Neural cell (in vitro differentiated cells): Measurements from ENCODE around the gene AGXT2. TPM values are rescaled to one million over a fixed set of nuclear protein-coding genes. Genes with fewer than 3 reads are reported as not detected.

Source experiments
- H2AFZ ChIP-seq: fragments of 200-600, 300-800 bp; sonication (generic), shearing (Covaris generic); 2 replicates; pipeline ENCODE4 v1.6.0; 2014; ENCODE audit warnings: low read depth, mild to moderate bottlenecking, antibody characterized with exemption, low read length, moderate library complexity
- H3F3A ChIP-seq: fragments of 200-600 bp; shearing (Covaris generic); 2 replicates; pipeline ENCODE4 v1.6.1; 2016; ENCODE audit warnings: mild to moderate bottlenecking, moderate library complexity, mixed read lengths, antibody characterized with exemption, low read length; ENCODE audit not compliant: insufficient read depth, poor library complexity, severe bottlenecking
- H3K27ac ChIP-seq: fragments of 200-600, 300-800 bp; sonication (generic), shearing (Covaris generic); 2 replicates; pipeline ENCODE4 v1.5.1; 2014; ENCODE audit warnings: mild to moderate bottlenecking, low read length, moderate library complexity
- H3K27me3 ChIP-seq: fragments of 300-800, 200-600 bp; sonication (generic), shearing (Covaris generic); 2 replicates; pipeline ENCODE4 v1.6.0; 2014; ENCODE audit warnings: mild to moderate bottlenecking, low read depth, low read length, moderate library complexity; ENCODE audit not compliant: insufficient read depth
- H3K36me3 ChIP-seq: fragments of 300-800, 200-600 bp; sonication (generic), shearing (Covaris generic); 2 replicates; pipeline ENCODE4 v1.5.1; 2014; ENCODE audit warnings: mild to moderate bottlenecking, antibody characterized with exemption, low read length, moderate library complexity; ENCODE audit not compliant: insufficient read depth
- H3K4me2 ChIP-seq: fragments of 300-800, 200-600 bp; sonication (generic), shearing (Covaris generic); 2 replicates; pipeline ENCODE4 v1.6.0; 2014; ENCODE audit warnings: mild to moderate bottlenecking, low read length
- H3K4me3 ChIP-seq: fragments of 300-800, 200-600 bp; sonication (generic), shearing (Covaris generic); 2 replicates; pipeline ENCODE4 v1.5.1; 2014; ENCODE audit warnings: mild to moderate bottlenecking, low read length, moderate library complexity
- H3K79me2 ChIP-seq: fragments of 200-600 bp; shearing (Covaris generic); replicated peaks from 2 replicates; pipeline ENCODE4 v1.6.0; 2014; ENCODE audit warnings: mild to moderate bottlenecking, low read length, moderate library complexity; ENCODE audit not compliant: insufficient read depth
- H3K9ac ChIP-seq: fragments of 300-800, 200-600 bp; sonication (generic), shearing (Covaris generic); 2 replicates; pipeline ENCODE4 v1.6.1; 2016; ENCODE audit warnings: mild to moderate bottlenecking, low read length, mixed read lengths
- H3K9me2 ChIP-seq: fragments of 200-600 bp; shearing (Covaris generic); 2 replicates; pipeline ENCODE4 v1.6.1; 2016; ENCODE audit warnings: mild to moderate bottlenecking, low read length, mixed read lengths; ENCODE audit not compliant: insufficient read depth
- H3K9me3 ChIP-seq: fragments of 200-600, 300-800 bp; sonication (generic), shearing (Covaris generic); 2 replicates; pipeline ENCODE4 v1.6.1; 2016; ENCODE audit warnings: mild to moderate bottlenecking, mixed run types, low read length, moderate library complexity, mixed read lengths
- H4K20me1 ChIP-seq: fragments of 200-600 bp; shearing (Covaris generic); 2 replicates; pipeline ENCODE4 v1.6.1; 2016; ENCODE audit warnings: mild to moderate bottlenecking, mixed run types; ENCODE audit not compliant: insufficient read depth
- EP300 ChIP-seq: fragments of 450-650 bp; conservative IDR thresholded peaks from 2 replicates; pipeline ENCODE4 v1.6.1; 2014; ENCODE audit warnings: antibody characterized with exemption, mild to moderate bottlenecking, moderate library complexity; ENCODE audit not compliant: poor library complexity, severe bottlenecking
- EZH2 ChIP-seq: fragments of 200-600, 300-800 bp; shearing (Covaris generic), sonication (generic); IDR thresholded peaks from 2 replicates; pipeline ENCODE4 v1.6.1; 2014; ENCODE audit warnings: antibody characterized with exemption, low read length, borderline replicate concordance, mild to moderate bottlenecking; ENCODE audit not compliant: insufficient read depth, poor library complexity, severe bottlenecking
- MXI1 ChIP-seq: fragments of 450-650 bp; conservative IDR thresholded peaks from 2 replicates; pipeline ENCODE4 v1.6.1; 2014; ENCODE audit warnings: antibody characterized with exemption, mild to moderate bottlenecking; ENCODE audit not compliant: poor library complexity, severe bottlenecking
- POLR2AphosphoS5 ChIP-seq: IDR thresholded peaks from 2 replicates; pipeline ENCODE4 v1.6.1; 2012
- RAD21 ChIP-seq: fragments of 450-650 bp; conservative IDR thresholded peaks from 2 replicates; pipeline ENCODE4 v1.6.1; 2014; ENCODE audit warnings: antibody characterized with exemption, mild to moderate bottlenecking, moderate library complexity
- REST ChIP-seq: IDR thresholded peaks from 2 replicates; pipeline ENCODE4 v1.6.1; 2012; ENCODE audit warnings: borderline replicate concordance
- SMC3 ChIP-seq: fragments of 450-650 bp; conservative IDR thresholded peaks from 2 replicates; pipeline ENCODE4 v1.6.1; 2014; ENCODE audit warnings: antibody characterized with exemption, mild to moderate bottlenecking, moderate library complexity; ENCODE audit not compliant: poor library complexity
- TAF1 ChIP-seq: IDR thresholded peaks from 2 replicates; pipeline ENCODE4 v1.6.1; 2012; ENCODE audit warnings: low read depth
- polyA plus RNA-seq: library from polyadenylated mRNA; depleted of rRNA; stranded (reverse); fragments of >200 nt; gene quantifications from 2 replicates; pipeline ENCODE4 v1.2.3, GENCODE V29; 2014
- TF ChIP-seq, protein P1 (sequence below): fragments of 450-650 bp; IDR thresholded peaks from 2 replicates; pipeline ENCODE4 v1.5.1; 2014; ENCODE audit warnings: antibody characterized with exemption, mild to moderate bottlenecking, moderate library complexity; ENCODE audit not compliant: poor library complexity, severe bottlenecking

The AGXT2 gene
- polyA plus RNA-seq, 1 donor from 2014 or later, result not detected

- Histone ChIP-seq H3K36me3 (no peaks in the 10 kb centered on the region), H3F3A (no peaks in the 10 kb centered on the region), H3K27me3 (no peaks in the 10 kb centered on the region), H3K4me3 (no peak overlapping the region), H4K20me1 (no peaks in the 10 kb centered on the region), H3K79me2 (no peaks in the 10 kb centered on the region), H2AFZ (no peak overlapping the region), H3K9me3 (no peaks in the 10 kb centered on the region), H3K4me2 (no peak overlapping the region), H3K9me2 (no peaks in the 10 kb centered on the region), H3K9ac (no peak overlapping the region), H3K27ac (no peak overlapping the region)
- TF ChIP-seq MXI1, result no peak
- no peak for TF ChIP-seq SMC3
- no peak for TF ChIP-seq EP300
- TF ChIP-seq, protein P1, sequence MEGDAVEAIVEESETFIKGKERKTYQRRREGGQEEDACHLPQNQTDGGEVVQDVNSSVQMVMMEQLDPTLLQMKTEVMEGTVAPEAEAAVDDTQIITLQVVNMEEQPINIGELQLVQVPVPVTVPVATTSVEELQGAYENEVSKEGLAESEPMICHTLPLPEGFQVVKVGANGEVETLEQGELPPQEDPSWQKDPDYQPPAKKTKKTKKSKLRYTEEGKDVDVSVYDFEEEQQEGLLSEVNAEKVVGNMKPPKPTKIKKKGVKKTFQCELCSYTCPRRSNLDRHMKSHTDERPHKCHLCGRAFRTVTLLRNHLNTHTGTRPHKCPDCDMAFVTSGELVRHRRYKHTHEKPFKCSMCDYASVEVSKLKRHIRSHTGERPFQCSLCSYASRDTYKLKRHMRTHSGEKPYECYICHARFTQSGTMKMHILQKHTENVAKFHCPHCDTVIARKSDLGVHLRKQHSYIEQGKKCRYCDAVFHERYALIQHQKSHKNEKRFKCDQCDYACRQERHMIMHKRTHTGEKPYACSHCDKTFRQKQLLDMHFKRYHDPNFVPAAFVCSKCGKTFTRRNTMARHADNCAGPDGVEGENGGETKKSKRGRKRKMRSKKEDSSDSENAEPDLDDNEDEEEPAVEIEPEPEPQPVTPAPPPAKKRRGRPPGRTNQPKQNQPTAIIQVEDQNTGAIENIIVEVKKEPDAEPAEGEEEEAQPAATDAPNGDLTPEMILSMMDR, result no peak
- TF ChIP-seq RAD21, result no peak
- TF ChIP-seq EZH2, result no peak
- no peak for TF ChIP-seq POLR2AphosphoS5
- no peak for TF ChIP-seq TAF1
- TF ChIP-seq REST, result no peak
Measured at GRCh38 chr5:35016174-35017051, 31.3 kb downstream of the AGXT2 start.

GRCh38 chr5:35015063-35015462 is 32.7 kb downstream of the AGXT2 start:
- H4K20me1 ChIP-seq, result no peaks in the 10 kb centered on the region
- H3K79me2 ChIP-seq, result no peaks in the 10 kb centered on the region
- H3K9me3 ChIP-seq, result no peaks in the 10 kb centered on the region
- H3K9ac ChIP-seq, result no peak overlapping the region
- H3F3A ChIP-seq, result no peaks in the 10 kb centered on the region
- H3K36me3 ChIP-seq, result no peaks in the 10 kb centered on the region
- no peaks in the 10 kb centered on the region for H3K27me3 ChIP-seq
- no peaks in the 10 kb centered on the region for H3K9me2 ChIP-seq
- H2AFZ ChIP-seq, result no peak overlapping the region
- no peak overlapping the region for H3K27ac ChIP-seq
- H3K4me2 ChIP-seq, result no peak overlapping the region
- no peak for TF ChIP-seq MXI1
- TF ChIP-seq EP300, result no peak
- TF ChIP-seq REST, result no peak
- TF ChIP-seq SMC3, result no peak
- no peak for TF ChIP-seq RAD21
- no peak for TF ChIP-seq TAF1
- TF ChIP-seq EZH2, result no peak
- TF ChIP-seq POLR2AphosphoS5, result no peak
- H3K4me3 ChIP-seq, result no peak overlapping the region
